HG02970 (cell line): ENCODE results near the gene PLLP.

Source experiments
- ATAC-seq: cut with Tn5 transposase; IDR thresholded peaks from one replicate; pipeline ENCODE4 v1.9.1; 2021; ENCODE audit warnings: mild to moderate bottlenecking, moderate library complexity, moderate number of reproducible peaks; ENCODE audit not compliant: unreplicated experiment, low FRiP score

Gene PLLP

DNA sequence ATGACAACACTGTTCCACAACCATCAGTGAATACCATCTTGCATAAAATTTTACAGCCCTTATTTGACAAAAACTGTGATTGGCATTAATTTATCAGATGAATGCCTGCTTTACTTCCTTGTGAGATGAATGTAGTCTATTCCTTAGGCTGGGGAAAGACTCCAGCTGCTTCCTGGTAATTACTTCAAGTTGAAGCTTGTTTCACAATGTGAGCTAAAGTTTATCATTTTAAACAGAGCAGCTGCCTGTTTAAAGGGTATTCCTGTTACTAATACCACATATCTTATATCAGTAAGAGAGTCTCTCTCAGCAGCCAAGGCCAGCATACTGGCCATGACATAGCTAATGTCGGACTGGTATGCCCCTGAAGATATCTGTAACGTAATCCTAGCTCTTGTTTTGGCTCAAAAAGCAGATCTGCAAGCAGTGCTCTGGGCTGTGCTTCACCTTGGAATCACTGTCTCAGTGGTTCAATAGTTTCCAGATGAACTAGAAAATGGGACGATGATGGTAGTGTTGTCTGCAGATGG is 52.6 kb downstream of the PLLP start:
- no peak for ATAC-seq

DNA sequence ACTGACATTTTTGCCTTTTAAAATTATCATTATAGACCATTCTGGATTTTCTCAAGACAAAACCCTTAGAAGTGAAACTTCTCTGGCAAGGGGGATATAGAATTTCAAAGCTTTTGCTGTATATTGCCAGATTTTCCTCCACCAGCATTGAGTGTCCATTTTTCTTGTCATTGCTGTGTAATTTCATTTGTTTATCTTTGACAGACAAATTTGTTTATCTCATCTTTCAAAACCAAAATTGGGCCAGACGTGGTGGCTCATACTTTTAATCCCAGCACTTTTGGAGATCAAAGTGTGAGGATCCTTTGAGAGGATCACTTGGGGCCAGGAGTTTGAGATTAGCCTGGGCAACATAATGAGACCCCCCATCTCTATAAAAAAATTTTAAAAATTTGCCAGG is 55.4 kb downstream of the PLLP start:
- ATAC-seq = no peak

DNA sequence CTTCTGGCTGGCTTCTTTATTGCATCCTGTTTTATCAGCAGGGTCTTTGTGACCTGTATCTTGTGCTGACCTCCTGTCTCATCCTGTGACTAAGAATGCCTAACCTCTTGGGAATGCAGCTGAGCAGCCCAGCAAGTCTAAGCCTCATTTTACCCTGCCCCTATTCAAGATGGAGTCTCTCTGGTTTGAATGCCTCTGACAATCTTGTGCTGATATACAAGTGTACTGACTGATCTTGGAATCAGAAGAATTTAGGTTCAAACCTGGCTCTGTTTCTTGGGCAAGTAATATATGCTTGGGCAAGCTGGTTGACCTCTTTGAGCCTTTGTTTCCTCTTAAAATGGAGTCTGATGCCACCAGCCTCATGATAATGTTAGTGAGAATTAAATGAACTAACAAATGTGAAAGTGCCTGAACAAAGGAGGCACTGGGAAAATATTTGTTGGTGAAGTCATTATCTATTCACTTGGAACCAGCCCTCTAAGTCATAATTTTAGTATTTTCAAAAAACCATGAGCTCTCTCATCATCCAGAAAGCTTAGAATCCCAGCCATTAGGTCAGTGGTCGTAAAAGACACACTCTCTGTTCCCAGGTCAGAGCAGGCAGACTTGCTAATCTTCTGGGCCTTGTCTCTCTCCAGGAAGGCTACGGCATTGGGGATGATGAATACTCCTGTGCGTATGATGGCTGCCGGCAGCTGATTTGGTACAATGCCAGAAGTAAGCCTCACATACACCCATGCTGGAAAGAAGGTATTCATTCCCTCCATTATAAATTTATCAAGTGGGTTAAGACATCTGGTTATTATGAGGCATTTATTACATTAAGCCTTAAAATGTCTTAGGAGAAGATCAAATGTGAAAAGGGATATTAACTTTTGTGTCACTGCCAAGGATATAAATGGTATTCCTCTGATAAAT is 57.5 kb downstream of the PLLP start:
- no peak for ATAC-seq

DNA sequence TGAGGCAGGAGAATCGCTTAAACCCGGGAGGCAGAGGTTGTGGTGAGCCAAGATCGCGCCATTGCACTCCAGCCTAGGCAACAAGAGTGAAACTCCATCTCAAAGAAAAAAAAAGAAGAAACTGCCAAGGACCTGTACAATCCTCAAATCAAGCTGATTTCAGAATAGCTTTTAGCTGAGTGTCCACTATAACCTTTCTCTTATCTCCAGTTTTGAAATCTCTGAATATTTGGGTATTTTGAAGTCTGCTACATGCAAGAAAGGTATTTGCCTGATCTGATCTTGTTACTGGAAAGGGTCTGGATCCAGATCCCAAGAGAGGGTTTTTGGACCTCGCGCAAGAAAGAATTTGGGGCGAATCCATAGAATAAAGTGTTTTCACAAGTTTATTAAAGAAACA is 58.5 kb downstream of the PLLP start:
- ATAC-seq = no peak

DNA sequence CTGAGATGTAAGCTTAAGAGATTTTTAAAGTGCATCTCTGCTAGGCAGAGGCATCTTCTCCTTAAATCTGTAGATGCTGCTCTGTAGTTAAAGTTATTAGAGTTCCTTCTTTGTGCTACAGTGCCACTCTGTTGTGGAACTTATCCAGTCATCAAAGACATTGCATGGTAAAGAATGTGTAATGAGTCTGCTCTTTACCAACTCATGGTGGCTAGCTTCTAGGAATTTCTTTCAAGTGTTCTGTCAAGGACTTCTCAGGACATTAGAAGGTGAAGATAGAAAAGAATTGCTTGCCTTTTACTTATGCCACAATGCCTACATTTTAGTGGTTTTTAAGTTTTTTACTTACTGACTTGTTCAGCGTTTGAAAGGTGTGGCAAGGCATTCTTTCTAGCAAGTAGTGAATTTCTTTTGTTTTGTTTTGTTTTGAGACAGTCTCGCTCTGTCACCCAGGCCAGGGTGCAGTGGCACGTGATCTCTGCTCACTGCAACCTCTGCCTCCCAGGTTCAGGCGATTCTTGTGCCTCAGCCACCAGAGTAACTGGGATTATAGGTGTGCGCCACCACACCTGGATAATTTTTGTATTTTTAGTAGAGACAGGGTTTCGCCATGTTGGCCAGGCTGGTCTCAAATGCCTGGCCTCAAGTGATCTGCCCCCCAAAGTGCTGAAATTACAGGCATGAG is 59.7 kb downstream of the PLLP start:
- no peak for ATAC-seq

DNA sequence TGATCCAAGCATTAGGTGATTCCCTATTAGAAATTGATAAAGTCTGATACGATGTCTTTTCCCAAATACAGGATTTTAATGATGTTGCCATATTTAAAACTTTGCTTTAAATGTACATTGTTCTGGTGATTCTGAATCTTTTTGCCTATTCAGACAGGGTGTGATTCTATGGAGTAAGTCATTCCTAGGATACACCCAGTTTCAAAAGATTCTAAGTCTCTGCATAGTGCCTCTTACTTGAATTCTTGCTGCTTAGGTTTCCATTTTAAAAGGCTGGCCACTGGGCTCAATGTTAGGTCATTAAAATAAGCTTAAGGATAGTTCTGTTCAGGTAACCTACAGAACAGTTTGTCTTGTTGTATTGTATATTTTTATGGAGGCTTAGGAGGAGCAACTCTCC is 61.4 kb downstream of the PLLP start:
- no peak for ATAC-seq

DNA sequence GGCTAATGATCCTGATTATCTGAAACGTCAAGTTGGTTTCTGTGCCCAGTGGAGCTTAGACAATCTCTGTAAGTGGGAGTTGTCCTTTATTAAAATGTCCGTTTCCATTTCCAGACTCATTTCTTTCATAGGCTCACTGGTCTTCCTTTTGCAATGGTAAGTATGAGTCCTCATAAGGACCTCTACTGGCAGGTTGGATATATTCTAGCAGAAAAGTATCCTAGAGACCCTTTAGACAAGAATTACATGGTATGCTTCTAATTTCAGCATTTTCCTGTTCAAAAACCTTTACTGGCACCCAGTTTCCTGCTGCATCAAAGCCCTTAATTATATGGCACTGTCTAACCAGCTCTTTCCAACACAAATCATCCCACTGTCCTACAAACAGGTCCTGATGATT is 67.5 kb downstream of the PLLP start:
- no peak for ATAC-seq

DNA sequence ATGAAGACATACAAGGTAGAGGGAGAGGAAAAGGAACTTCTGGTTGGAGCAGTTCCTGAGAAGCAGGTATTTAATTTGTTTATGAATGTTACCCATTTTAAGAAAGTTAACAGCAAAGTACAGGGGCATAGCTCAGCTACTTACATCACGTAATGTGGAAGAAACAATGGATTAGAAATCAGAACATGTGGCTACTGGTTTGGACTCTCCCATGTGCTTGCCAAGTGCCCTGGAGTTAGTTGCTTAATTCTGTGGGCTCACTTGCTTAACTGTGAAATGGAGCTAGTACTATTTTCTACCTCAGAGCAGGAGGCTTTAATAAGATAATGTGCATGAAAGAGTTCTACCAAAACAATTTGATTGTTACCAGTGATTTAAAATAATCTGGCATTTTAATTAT is 71.0 kb downstream of the PLLP start:
- no peak for ATAC-seq

DNA sequence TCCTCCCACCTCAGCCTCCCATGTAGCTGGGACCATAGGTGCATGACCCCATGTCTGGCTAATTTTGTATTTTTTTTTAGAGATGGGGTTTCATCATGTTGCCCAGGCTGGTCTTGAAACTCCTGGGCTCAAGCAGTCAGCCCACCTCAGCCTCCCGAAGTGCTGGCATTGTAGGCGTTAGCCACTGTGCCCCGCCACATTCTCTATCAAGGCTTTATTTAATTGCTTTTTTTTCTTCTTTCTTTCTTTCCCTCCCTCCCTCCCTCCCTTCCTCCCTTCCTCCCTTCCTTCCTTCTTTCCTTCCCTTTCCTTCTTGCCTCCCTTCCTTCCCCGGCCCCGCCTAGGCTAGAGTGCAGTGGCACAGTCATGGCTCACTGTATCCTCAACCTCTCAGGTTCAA is 74.7 kb downstream of the PLLP start:
- no peak for ATAC-seq

DNA sequence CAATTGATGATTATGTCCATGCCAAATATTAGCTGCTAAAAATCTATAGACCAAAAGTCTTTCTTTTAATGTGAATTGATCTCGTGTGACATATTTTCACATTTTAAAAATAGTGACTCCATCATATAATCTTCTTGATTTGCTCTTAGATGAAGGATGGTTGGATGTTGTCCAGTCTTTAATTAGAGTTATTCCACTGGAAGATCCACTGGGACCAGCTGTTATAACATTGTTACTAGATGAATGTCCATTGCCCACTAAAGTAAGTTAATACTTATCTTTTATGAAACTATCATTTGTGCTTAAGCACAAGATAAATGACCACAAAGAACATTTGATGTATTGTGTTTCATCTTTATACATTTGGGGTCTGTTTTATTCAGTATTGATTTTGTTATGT is 75.5 kb downstream of the PLLP start:
- no peak for ATAC-seq
